DND-41 (cell line): Measurements from ENCODE around the gene PHF20.

ENCODE experiments used
- ATAC-seq: fragments of 200-7000 bp; cut with Tn5 transposase; 3 replicates; pipeline ENCODE4 v1.9.1; 2021; ENCODE audit warnings: low read depth; ENCODE audit not compliant: insufficient read depth
- DNase-seq: peaks from one replicate; pipeline ENCODE4 v3.0.0-alpha.2; 2020
- H2AFZ ChIP-seq: 2 replicates; pipeline ENCODE4 v1.6.0; 2012; ENCODE audit warnings: low read depth, low read length
- H3K27ac ChIP-seq: 2 replicates; pipeline ENCODE4 v1.5.1; 2012; ENCODE audit warnings: low read length, inconsistent platforms
- H3K27me3 ChIP-seq: fragments of 200-600 bp; sonication (generic); 2 replicates; pipeline ENCODE4 v1.6.0; 2012; ENCODE audit warnings: low read length, mild to moderate bottlenecking, inconsistent platforms; ENCODE audit not compliant: insufficient read depth, poor library complexity
- H3K36me3 ChIP-seq: 2 replicates; pipeline ENCODE4 v1.5.1; 2012; ENCODE audit warnings: low read length, inconsistent platforms; ENCODE audit not compliant: insufficient read depth
- H3K4me1 ChIP-seq: 2 replicates; pipeline ENCODE4 v1.5.1; 2012; ENCODE audit warnings: mild to moderate bottlenecking, low read length; ENCODE audit not compliant: insufficient read depth
- H3K4me2 ChIP-seq: 2 replicates; pipeline ENCODE4 v1.6.0; 2012; ENCODE audit warnings: mild to moderate bottlenecking, moderate library complexity, low read length, inconsistent platforms; ENCODE audit not compliant: insufficient read depth
- H3K4me3 ChIP-seq, 2 experiments: fragments of 200-600 bp in 1 of 2; shearing (Covaris generic) in 1 of 2; 2 replicates each; pipeline ENCODE4 v1.5.1; 2012 to 2016; ENCODE audit warnings: inconsistent platforms in 2 of 2, low read length in 2 of 2, mild to moderate bottlenecking in 2 of 2, low read depth in 1 of 2, moderate library complexity in 1 of 2
- H3K79me2 ChIP-seq: 2 replicates; pipeline ENCODE4 v1.6.0; 2012; ENCODE audit warnings: low read length, inconsistent platforms; ENCODE audit not compliant: insufficient read depth
- H3K9ac ChIP-seq: 2 replicates; pipeline ENCODE4 v1.6.0; 2012; ENCODE audit warnings: low read depth, mild to moderate bottlenecking, inconsistent platforms, low read length, moderate library complexity
- H3K9me3 ChIP-seq: 2 replicates; pipeline ENCODE4 v1.5.1; 2012; ENCODE audit warnings: low read length, moderate library complexity, mild to moderate bottlenecking, inconsistent platforms; ENCODE audit not compliant: insufficient read depth, severe bottlenecking
- H4K20me1 ChIP-seq: 2 replicates; pipeline ENCODE4 v1.6.0; 2012; ENCODE audit warnings: low read length; ENCODE audit not compliant: insufficient read depth
- CTCF ChIP-seq: IDR thresholded peaks from 2 replicates; pipeline ENCODE4 v1.5.1; 2012; ENCODE audit warnings: borderline replicate concordance, low read length, moderate library complexity, mild to moderate bottlenecking; ENCODE audit not compliant: poor library complexity, severe bottlenecking; ENCODE audit errors: extremely low read depth
- EZH2 ChIP-seq: IDR thresholded peaks from 3 replicates; pipeline ENCODE4 v1.6.1; 2012; ENCODE audit warnings: borderline replicate concordance, low read depth, mild to moderate bottlenecking, moderate library complexity, low read length, inconsistent platforms; ENCODE audit not compliant: severe bottlenecking

The PHF20 gene

GRCh38 chr20:35739294-35740163 is 32.3 kb upstream of the PHF20 start:
- Histone ChIP-seq H2AFZ (no peak overlapping the region), H3K9ac (peak overlapping the region; percentile 95), H3K4me1 (peaks cover 77% of the 10 kb centered on the region), H3K27ac (peak overlapping the region; percentile 10), H3K27me3 (no peaks in the 10 kb centered on the region), H3K79me2 (peaks cover 88% of the 10 kb centered on the region), H3K36me3 (peaks cover 67% of the 10 kb centered on the region), H3K4me2 (peak overlapping the region; percentile 89), H3K4me3 (peak overlapping the region; percentile 88 to 89; a peak in 3 of 4 replicates), H4K20me1 (peaks cover 64% of the 10 kb centered on the region), H3K9me3 (no peaks in the 10 kb centered on the region)
- ATAC-seq (no peak), DNase-seq (no peak)
- TF ChIP-seq CTCF (peak; percentile 42), EZH2 (no peak)

GRCh38 chr20:35741892-35742740 is 29.7 kb upstream of the PHF20 start, which contains the start of gene RBM39:
RBM39 (minus strand) TSS chr20:35742260; CDS start chr20:35740874, 1,386 bp downstream.
- Histone ChIP-seq H3K9me3 (no peaks in the 10 kb centered on the region), H3K4me1 (peaks cover 52% of the 10 kb centered on the region), H4K20me1 (peaks cover 39% of the 10 kb centered on the region), H3K36me3 (peaks cover 41% of the 10 kb centered on the region), H3K27ac (peak within 1 kb of the TSS; percentile 95), H3K27me3 (no peaks in the 10 kb centered on the region), H2AFZ (peak within 1 kb of the TSS; percentile 63), H3K9ac (peak within 1 kb of the TSS; percentile 95), H3K79me2 (peaks cover 62% of the 10 kb centered on the region), H3K4me2 (peak within 1 kb of the TSS; percentile 89), H3K4me3 (peak within 1 kb of the TSS; percentile 88 to 89)
- ATAC-seq (peak; percentile 88), DNase-seq (peak; percentile 100)
- TF ChIP-seq EZH2, result no peak
- TF ChIP-seq CTCF, result peak; percentile 56

GRCh38 chr20:35742741-35743523 is 28.9 kb upstream of the PHF20 start:
- peaks cover 46% of the 10 kb centered on the region for H3K4me1 ChIP-seq

More at GRCh38 chr20:35742741-35743523, 28.9 kb upstream of the PHF20 start:
- H2AFZ ChIP-seq, result peak overlapping the region; percentile 63
- ATAC-seq, result no peak
- peaks cover 33% of the 10 kb centered on the region for H4K20me1 ChIP-seq
- no peaks in the 10 kb centered on the region for H3K9me3 ChIP-seq
- DNase-seq, result no peak
- peaks cover 54% of the 10 kb centered on the region for H3K79me2 ChIP-seq
- peak overlapping the region; percentile 60 to 65 for H3K4me3 ChIP-seq
- H3K27me3 ChIP-seq, result no peaks in the 10 kb centered on the region
- peak overlapping the region; percentile 74 for H3K4me2 ChIP-seq
- peaks cover 34% of the 10 kb centered on the region for H3K36me3 ChIP-seq
- peak overlapping the region; percentile 95 for H3K27ac ChIP-seq
- TF ChIP-seq EZH2 (no peak), CTCF (no peak)
- peak overlapping the region; percentile 80 for H3K9ac ChIP-seq
